Neural cell (in vitro differentiated cells): ENCODE data around the gene IRF4. TPM values are rescaled to one million over a fixed set of nuclear protein-coding genes. Genes with fewer than 3 reads are reported as not detected.
"Not testable (repeated sequence)": the region's sequence is repeated elsewhere in the genome, so short reads cannot be mapped to it uniquely, and the experiment has no call there.

Experiments
- H2AFZ ChIP-seq: fragments of 200-600, 300-800 bp; sonication (generic), shearing (Covaris generic); 2 replicates; pipeline ENCODE4 v1.6.0; 2014; ENCODE audit warnings: low read depth, mild to moderate bottlenecking, antibody characterized with exemption, low read length, moderate library complexity
- H3F3A ChIP-seq: fragments of 200-600 bp; shearing (Covaris generic); 2 replicates; pipeline ENCODE4 v1.6.1; 2016; ENCODE audit warnings: mild to moderate bottlenecking, moderate library complexity, mixed read lengths, antibody characterized with exemption, low read length; ENCODE audit not compliant: insufficient read depth, poor library complexity, severe bottlenecking
- H3K27ac ChIP-seq: fragments of 200-600, 300-800 bp; sonication (generic), shearing (Covaris generic); 2 replicates; pipeline ENCODE4 v1.5.1; 2014; ENCODE audit warnings: mild to moderate bottlenecking, low read length, moderate library complexity
- H3K27me3 ChIP-seq: fragments of 300-800, 200-600 bp; sonication (generic), shearing (Covaris generic); 2 replicates; pipeline ENCODE4 v1.6.0; 2014; ENCODE audit warnings: mild to moderate bottlenecking, low read depth, low read length, moderate library complexity; ENCODE audit not compliant: insufficient read depth
- H3K36me3 ChIP-seq: fragments of 300-800, 200-600 bp; sonication (generic), shearing (Covaris generic); 2 replicates; pipeline ENCODE4 v1.5.1; 2014; ENCODE audit warnings: mild to moderate bottlenecking, antibody characterized with exemption, low read length, moderate library complexity; ENCODE audit not compliant: insufficient read depth
- H3K4me2 ChIP-seq: fragments of 300-800, 200-600 bp; sonication (generic), shearing (Covaris generic); 2 replicates; pipeline ENCODE4 v1.6.0; 2014; ENCODE audit warnings: mild to moderate bottlenecking, low read length
- H3K4me3 ChIP-seq: fragments of 300-800, 200-600 bp; sonication (generic), shearing (Covaris generic); 2 replicates; pipeline ENCODE4 v1.5.1; 2014; ENCODE audit warnings: mild to moderate bottlenecking, low read length, moderate library complexity
- H3K79me2 ChIP-seq: fragments of 200-600 bp; shearing (Covaris generic); replicated peaks from 2 replicates; pipeline ENCODE4 v1.6.0; 2014; ENCODE audit warnings: mild to moderate bottlenecking, low read length, moderate library complexity; ENCODE audit not compliant: insufficient read depth
- H3K9ac ChIP-seq: fragments of 300-800, 200-600 bp; sonication (generic), shearing (Covaris generic); 2 replicates; pipeline ENCODE4 v1.6.1; 2016; ENCODE audit warnings: mild to moderate bottlenecking, low read length, mixed read lengths
- H3K9me2 ChIP-seq: fragments of 200-600 bp; shearing (Covaris generic); 2 replicates; pipeline ENCODE4 v1.6.1; 2016; ENCODE audit warnings: mild to moderate bottlenecking, low read length, mixed read lengths; ENCODE audit not compliant: insufficient read depth
- H3K9me3 ChIP-seq: fragments of 200-600, 300-800 bp; sonication (generic), shearing (Covaris generic); 2 replicates; pipeline ENCODE4 v1.6.1; 2016; ENCODE audit warnings: mild to moderate bottlenecking, mixed run types, low read length, moderate library complexity, mixed read lengths
- H4K20me1 ChIP-seq: fragments of 200-600 bp; shearing (Covaris generic); 2 replicates; pipeline ENCODE4 v1.6.1; 2016; ENCODE audit warnings: mild to moderate bottlenecking, mixed run types; ENCODE audit not compliant: insufficient read depth
- CTCF ChIP-seq: fragments of 450-650 bp; IDR thresholded peaks from 2 replicates; pipeline ENCODE4 v1.5.1; 2014; ENCODE audit warnings: antibody characterized with exemption, mild to moderate bottlenecking, moderate library complexity; ENCODE audit not compliant: poor library complexity, severe bottlenecking
- EP300 ChIP-seq: fragments of 450-650 bp; conservative IDR thresholded peaks from 2 replicates; pipeline ENCODE4 v1.6.1; 2014; ENCODE audit warnings: antibody characterized with exemption, mild to moderate bottlenecking, moderate library complexity; ENCODE audit not compliant: poor library complexity, severe bottlenecking
- EZH2 ChIP-seq: fragments of 200-600, 300-800 bp; shearing (Covaris generic), sonication (generic); IDR thresholded peaks from 2 replicates; pipeline ENCODE4 v1.6.1; 2014; ENCODE audit warnings: antibody characterized with exemption, low read length, borderline replicate concordance, mild to moderate bottlenecking; ENCODE audit not compliant: insufficient read depth, poor library complexity, severe bottlenecking
- MXI1 ChIP-seq: fragments of 450-650 bp; conservative IDR thresholded peaks from 2 replicates; pipeline ENCODE4 v1.6.1; 2014; ENCODE audit warnings: antibody characterized with exemption, mild to moderate bottlenecking; ENCODE audit not compliant: poor library complexity, severe bottlenecking
- POLR2AphosphoS5 ChIP-seq: IDR thresholded peaks from 2 replicates; pipeline ENCODE4 v1.6.1; 2012
- RAD21 ChIP-seq: fragments of 450-650 bp; conservative IDR thresholded peaks from 2 replicates; pipeline ENCODE4 v1.6.1; 2014; ENCODE audit warnings: antibody characterized with exemption, mild to moderate bottlenecking, moderate library complexity
- SMC3 ChIP-seq: fragments of 450-650 bp; conservative IDR thresholded peaks from 2 replicates; pipeline ENCODE4 v1.6.1; 2014; ENCODE audit warnings: antibody characterized with exemption, mild to moderate bottlenecking, moderate library complexity; ENCODE audit not compliant: poor library complexity
- TAF1 ChIP-seq: IDR thresholded peaks from 2 replicates; pipeline ENCODE4 v1.6.1; 2012; ENCODE audit warnings: low read depth
- polyA plus RNA-seq: library from polyadenylated mRNA; depleted of rRNA; stranded (reverse); fragments of >200 nt; gene quantifications from 2 replicates; pipeline ENCODE4 v1.2.3, GENCODE V29; 2014
- TF ChIP-seq, protein P1 (sequence below): IDR thresholded peaks from 2 replicates; pipeline ENCODE4 v1.6.1; 2012; ENCODE audit warnings: borderline replicate concordance

The IRF4 gene
- polyA plus RNA-seq, 1 donor from 2014 or later = 0.05 TPM

DNA sequence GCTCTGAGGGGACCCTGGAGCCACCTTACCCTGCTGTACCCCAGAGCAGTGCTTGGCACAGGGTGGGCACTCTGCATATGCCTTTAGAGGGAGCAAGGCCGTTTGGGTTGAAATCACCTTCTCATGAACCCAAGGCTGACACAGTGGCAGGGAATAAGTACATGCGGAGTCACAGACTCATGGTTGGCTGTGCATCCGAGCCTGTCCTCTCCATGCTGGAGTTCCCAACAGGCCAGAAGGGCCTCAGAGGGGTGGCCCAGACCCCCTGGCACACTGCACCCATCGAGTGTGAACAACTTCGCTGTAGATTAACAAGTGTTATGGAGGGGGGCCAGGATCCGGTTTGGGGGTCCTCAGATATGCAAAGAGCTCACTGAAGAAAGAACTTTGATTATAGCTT is 21.0 kb upstream of the IRF4 start:
- Histone ChIP-seq H4K20me1 (no peaks in the 10 kb centered on the region), H3K79me2 (no peaks in the 10 kb centered on the region), H3K36me3 (no peaks in the 10 kb centered on the region), H3K9ac (no peak overlapping the region), H2AFZ (no peak overlapping the region), H3K4me3 (no peak overlapping the region), H3K27me3 (no peaks in the 10 kb centered on the region), H3K4me2 (no peak overlapping the region), H3K9me2 (no peaks in the 10 kb centered on the region), H3K9me3 (peaks cover 8% of the 10 kb centered on the region), H3K27ac (no peak overlapping the region), H3F3A (no peaks in the 10 kb centered on the region)
- no peak for TF ChIP-seq POLR2AphosphoS5
- TF ChIP-seq EP300 = no peak
- no peak for TF ChIP-seq CTCF
- no peak for TF ChIP-seq MXI1

DNA sequence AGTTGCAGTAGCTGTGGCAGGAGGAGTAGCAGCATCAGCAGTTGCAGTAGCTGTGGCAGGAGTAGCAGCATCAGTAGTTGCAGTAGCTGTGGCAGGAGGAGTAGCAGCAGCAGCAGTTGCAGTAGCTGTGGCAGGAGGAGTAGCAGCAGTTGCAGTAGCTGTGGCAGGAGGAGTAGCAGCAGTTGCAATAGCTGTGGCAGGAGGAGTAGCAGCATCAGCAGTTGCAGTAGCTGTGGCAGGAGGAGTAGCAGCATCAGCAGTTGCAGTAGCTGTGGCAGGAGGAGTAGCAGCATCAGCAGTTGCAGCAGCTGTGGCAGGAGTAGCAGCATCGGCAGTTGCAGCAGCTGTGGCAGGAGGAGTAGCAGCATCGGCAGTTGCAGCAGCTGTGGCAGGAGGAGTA is 19.7 kb upstream of the IRF4 start:
- not testable (repeated sequence) for H3K9me2 ChIP-seq, H3K27ac ChIP-seq, H3K9me3 ChIP-seq, H3K36me3 ChIP-seq, H3K9ac ChIP-seq, H3K4me3 ChIP-seq, H3F3A ChIP-seq, H3K79me2 ChIP-seq, H3K27me3 ChIP-seq, H4K20me1 ChIP-seq, H2AFZ ChIP-seq, H3K4me2 ChIP-seq

DNA sequence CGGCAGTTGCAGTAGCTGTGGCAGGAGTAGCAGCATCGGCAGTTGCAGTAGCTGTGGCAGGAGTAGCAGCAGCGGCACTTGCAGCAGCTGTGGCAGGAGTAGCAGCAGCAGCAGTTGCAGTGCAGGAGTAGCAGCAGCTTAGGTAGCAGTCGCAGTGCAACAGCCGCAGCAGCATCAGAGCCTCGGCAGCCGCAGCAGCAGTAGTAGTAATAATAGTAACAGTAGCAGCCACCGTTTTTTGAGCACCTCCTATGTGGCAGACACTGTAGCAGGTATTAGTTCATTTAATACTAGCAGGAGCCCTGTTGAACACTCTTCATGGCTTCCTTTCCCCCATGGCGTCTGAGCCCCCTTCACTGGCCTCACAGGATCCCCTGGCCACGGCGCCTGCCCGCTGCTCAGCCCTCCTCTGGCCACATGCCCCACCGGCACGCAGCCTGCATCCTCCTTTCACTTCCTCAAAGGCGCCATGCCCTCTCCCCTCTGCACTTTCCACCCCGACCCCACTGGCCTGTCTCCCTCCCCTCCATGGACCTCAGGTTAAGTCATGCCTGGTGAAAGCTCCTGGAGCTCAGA is 19.1 kb upstream of the IRF4 start:
- H3K9me3 ChIP-seq = peaks cover under 1% of the 10 kb centered on the region
- no peak overlapping the region for H3K27ac ChIP-seq
- TF ChIP-seq EP300 (no peak), POLR2AphosphoS5 (no peak), SMC3 (no peak), EZH2 (no peak), RAD21 (no peak), TAF1 (no peak), MXI1 (no peak), CTCF (no peak)
- TF ChIP-seq, protein P1, sequence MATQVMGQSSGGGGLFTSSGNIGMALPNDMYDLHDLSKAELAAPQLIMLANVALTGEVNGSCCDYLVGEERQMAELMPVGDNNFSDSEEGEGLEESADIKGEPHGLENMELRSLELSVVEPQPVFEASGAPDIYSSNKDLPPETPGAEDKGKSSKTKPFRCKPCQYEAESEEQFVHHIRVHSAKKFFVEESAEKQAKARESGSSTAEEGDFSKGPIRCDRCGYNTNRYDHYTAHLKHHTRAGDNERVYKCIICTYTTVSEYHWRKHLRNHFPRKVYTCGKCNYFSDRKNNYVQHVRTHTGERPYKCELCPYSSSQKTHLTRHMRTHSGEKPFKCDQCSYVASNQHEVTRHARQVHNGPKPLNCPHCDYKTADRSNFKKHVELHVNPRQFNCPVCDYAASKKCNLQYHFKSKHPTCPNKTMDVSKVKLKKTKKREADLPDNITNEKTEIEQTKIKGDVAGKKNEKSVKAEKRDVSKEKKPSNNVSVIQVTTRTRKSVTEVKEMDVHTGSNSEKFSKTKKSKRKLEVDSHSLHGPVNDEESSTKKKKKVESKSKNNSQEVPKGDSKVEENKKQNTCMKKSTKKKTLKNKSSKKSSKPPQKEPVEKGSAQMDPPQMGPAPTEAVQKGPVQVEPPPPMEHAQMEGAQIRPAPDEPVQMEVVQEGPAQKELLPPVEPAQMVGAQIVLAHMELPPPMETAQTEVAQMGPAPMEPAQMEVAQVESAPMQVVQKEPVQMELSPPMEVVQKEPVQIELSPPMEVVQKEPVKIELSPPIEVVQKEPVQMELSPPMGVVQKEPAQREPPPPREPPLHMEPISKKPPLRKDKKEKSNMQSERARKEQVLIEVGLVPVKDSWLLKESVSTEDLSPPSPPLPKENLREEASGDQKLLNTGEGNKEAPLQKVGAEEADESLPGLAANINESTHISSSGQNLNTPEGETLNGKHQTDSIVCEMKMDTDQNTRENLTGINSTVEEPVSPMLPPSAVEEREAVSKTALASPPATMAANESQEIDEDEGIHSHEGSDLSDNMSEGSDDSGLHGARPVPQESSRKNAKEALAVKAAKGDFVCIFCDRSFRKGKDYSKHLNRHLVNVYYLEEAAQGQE = no peak
- H4K20me1 ChIP-seq = no peaks in the 10 kb centered on the region
- no peak overlapping the region for H2AFZ ChIP-seq
- no peaks in the 10 kb centered on the region for H3K9me2 ChIP-seq
- H3K9ac ChIP-seq = no peak overlapping the region
- H3K4me3 ChIP-seq = no peak overlapping the region
- no peaks in the 10 kb centered on the region for H3F3A ChIP-seq
- no peaks in the 10 kb centered on the region for H3K79me2 ChIP-seq
- H3K36me3 ChIP-seq = no peaks in the 10 kb centered on the region
- H3K27me3 ChIP-seq = no peaks in the 10 kb centered on the region
- no peak overlapping the region for H3K4me2 ChIP-seq
